CD1c-positive myeloid dendritic cell (primary cell): ENCODE data around the gene MLANA.

ENCODE experiments used
- DNase-seq: peaks from one replicate; pipeline ENCODE4 v3.0.0-alpha.2; 2016; ENCODE audit errors: extremely low spot score

MLANA gene

GRCh38 chr9:5899292-5899691 lies 8.6 kb downstream of the MLANA start:
- no peak for DNase-seq

GRCh38 chr9:5900622-5901021 lies 9.9 kb downstream of the MLANA start:
- no peak for DNase-seq

DNA sequence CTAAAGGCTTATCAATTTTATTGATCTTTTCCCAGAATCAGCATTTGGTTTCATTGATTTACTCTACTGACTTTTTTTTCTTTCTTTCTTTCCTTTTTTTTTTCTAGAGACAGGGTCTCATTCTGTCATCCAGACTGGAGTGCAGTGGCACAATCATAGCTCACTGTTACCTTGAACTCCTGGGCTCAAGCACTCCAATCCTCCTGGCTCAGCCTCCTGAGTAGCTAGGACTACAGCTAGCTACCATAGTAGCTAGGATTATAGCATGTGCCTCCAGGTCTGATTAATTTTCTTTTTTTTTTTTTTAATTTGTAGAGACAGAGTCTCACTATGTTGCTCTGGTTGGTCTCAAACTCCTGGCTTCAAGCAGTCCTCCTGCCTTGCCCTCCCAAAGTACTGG lies 11.7 kb downstream of the MLANA start:
- no peak for DNase-seq

- no peak for DNase-seq
Observed at GRCh38 chr9:5908918-5909317, 18.2 kb downstream of the MLANA start.

DNA sequence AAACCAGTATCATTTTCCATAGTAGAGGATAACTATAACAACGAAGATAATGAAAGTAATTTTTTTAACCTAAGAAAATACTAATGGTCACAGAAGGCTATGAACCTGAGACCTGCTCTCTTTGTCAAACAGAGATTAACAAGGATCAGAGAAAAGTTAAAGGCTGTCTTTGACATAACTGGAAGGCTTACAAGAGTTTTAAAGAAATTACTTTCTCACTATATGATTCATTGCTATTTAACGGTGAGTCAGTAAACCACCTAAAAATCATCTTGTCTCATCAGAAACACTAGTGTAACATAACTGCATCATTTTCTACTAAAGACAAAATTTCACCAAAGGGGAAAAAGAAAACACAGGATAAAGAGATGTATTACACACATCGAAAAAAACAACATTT lies 19.3 kb downstream of the MLANA start:
- no peak for DNase-seq

GRCh38 chr9:5910413-5911057 lies 19.8 kb downstream of the MLANA start:
- DNase-seq: no peak

DNA sequence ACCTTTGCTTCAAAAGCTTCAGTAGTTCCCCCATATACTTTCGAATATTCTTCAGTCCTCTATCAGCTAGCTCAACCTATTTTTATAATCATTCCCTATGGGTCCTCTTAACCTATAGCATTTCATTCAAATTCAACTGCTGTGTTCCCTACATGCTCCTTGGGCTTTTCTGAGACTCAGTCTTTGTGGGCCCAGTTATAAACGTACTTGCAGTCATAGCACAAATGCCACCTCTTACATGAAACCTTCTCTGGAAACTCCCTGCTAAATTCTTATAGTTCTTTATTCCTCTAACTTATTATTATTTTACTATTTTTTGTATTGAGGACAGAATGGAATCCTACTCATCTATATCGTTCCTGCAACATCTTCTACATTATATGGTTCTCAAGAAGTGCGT lies 24.7 kb downstream of the MLANA start:
- no peak for DNase-seq

DNA sequence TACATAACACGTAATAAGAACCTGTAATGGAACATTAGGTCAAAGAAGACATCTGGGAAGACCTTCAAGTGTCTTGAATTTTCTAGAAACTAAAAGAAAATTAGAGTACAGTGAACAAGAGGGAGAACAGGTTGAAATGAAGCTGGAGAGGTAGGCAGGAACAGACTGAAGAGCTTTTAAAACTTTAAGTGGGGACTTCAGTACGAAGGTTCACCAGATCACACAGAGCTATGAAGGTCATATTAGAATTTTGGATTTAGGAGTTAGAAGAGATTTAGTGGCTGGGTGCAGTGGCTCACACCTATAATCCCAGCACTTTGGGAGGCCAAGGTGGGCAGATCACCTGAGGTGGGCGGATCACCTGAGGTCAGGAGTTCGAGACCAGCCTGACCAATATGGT lies 26.6 kb downstream of the MLANA start:
- no peak for DNase-seq

GRCh38 chr9:5917888-5918287 lies 27.2 kb downstream of the MLANA start:
- no peak for DNase-seq

- no peak for DNase-seq
Observed at GRCh38 chr9:5918460-5918859, 27.8 kb downstream of the MLANA start.

DNA sequence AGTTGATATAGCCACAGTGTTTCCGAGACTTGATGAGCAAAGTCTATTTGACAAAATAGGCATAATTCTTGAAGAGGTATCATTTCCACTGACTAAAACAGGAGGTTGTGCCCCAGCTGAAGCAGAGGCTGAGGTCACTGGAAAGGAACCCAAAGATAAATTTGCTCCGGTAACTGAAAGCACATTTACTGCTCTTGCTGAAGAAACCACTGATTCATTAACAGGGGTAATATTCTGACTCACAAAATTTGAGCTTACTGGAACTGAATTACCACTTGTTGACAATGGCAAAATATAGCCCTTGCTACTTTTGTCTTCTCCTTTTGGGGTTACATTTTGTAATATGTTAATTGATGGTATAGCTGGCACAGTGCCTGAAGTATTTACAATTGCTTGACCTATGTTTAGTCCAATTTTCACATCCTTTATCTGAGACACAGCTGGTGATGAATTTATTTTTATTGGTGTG lies 30.2 kb downstream of the MLANA start:
- DNase-seq: no peak

DNA sequence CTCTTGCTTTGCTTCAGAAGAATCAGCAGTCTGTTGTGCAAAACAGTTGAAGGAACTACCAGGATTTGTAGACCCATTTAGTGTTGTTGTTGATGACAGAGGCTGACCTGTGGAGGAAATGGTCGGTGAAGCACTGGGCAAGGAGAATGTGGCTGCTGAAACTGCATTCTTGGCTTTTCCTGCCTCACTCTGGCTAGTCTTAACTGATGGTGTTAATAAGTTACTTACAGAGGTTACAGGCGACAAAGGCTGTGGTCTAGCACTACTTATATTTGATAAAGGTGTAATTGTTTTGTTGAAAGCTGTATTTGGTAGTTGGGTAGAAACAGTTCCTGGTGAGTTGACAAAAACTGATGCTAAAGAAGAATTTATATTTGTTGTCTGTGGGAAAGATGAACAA lies 31.5 kb downstream of the MLANA start:
- no peak for DNase-seq

GRCh38 chr9:5931657-5932056 lies 41.0 kb downstream of the MLANA start:
- no peak for DNase-seq

GRCh38 chr9:5938449-5938848 lies 47.8 kb downstream of the MLANA start:
- DNase-seq: no peak

DNA sequence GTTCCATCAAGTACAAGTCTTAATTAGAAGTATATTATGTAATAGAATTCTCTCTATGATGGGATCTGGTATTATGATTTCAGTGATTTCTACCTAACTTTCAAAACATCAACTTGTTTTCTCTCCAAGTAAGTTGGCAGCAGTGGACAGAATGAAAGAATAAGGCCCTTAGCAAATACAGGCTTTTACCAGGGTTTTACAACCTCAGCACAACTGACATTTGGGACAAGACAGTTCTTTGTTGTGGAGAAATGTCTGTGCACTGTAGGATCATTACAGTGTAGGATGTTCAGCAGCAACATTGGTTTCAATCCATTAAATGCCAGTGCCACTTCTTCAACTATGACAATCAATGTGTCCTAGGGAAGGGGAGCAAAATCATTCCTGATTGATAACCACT lies 48.8 kb downstream of the MLANA start:
- no peak for DNase-seq

GRCh38 chr9:5941214-5941613 lies 50.5 kb downstream of the MLANA start:
- DNase-seq: no peak

- no peak for DNase-seq
Observed at GRCh38 chr9:5945112-5945511, 54.4 kb downstream of the MLANA start.

GRCh38 chr9:5947912-5948311 lies 57.2 kb downstream of the MLANA start:
- no peak for DNase-seq

GRCh38 chr9:5949103-5949699 lies 58.5 kb downstream of the MLANA start:
- DNase-seq: peak; percentile 26

- no peak for DNase-seq
Observed at GRCh38 chr9:5950261-5950660, 59.6 kb downstream of the MLANA start.

- no peak for DNase-seq
Observed at GRCh38 chr9:5951686-5952211, 61.1 kb downstream of the MLANA start.

- DNase-seq: no peak
Observed at GRCh38 chr9:5953743-5954707, 63.3 kb downstream of the MLANA start.
